ENCODE results near the gene AP2A2. TPM values are rescaled to one million over a fixed set of nuclear protein-coding genes. Genes with fewer than 3 reads are reported as not detected.
A peak's percentile ranks its signal among the peaks of the same experiment; 100 is the strongest.

AP2A2 gene
- total and polyA plus RNA-seq, 10 donors, result 32.7 to 321 (median 153) TPM

GRCh38 chr11:951507-951906 is 25.8 kb downstream of the AP2A2 start:
- no peak overlapping the region for H3K4me3 ChIP-seq
- H3K36me3 ChIP-seq, result peaks cover 0 to 83% (median 8%) of the 10 kb centered on the region in 6 donors
- TF ChIP-seq POLR2A (IDR thresholded peaks at IDR 0.05) (no peak), POLR2AphosphoS5 (IDR thresholded peaks at IDR 0.05) (no peak), CTCF (IDR thresholded peaks at IDR 0.05 in 8 of 11, conservative IDR thresholded peaks at IDR 0.05 in 3 of 11) (no peak)
- H3K27ac ChIP-seq, result no peak overlapping the region
- WGBS, 5 donors, result 91 to 96% (median 94%) methylated on average over 9 of the region's 9 CpGs
- DNase-seq, result no peak
- peaks cover 3 to 51% (median 39%) of the 10 kb centered on the region in 6 donors for H3K4me1 ChIP-seq
- peaks cover 4 to 21% (median 16%) of the 10 kb centered on the region in 8 donors for H3K9me3 ChIP-seq
- intact Hi-C loops (cut with DNase I; ENCODE audit: low total_unique reads), result no loop called here
- H3K27me3 ChIP-seq (replicated peaks in 1 of 7), result no peaks in the 10 kb centered on the region

- peaks cover 0 to 83% (median 9%) of the 10 kb centered on the region in 6 donors for H3K36me3 ChIP-seq
- no peaks in the 10 kb centered on the region for H3K27me3 ChIP-seq (replicated peaks in 1 of 7)
- no peak for TF ChIP-seq POLR2A (IDR thresholded peaks at IDR 0.05)
- no peak for TF ChIP-seq POLR2AphosphoS5 (IDR thresholded peaks at IDR 0.05)
- TF ChIP-seq CTCF (IDR thresholded peaks at IDR 0.05 in 8 of 11, conservative IDR thresholded peaks at IDR 0.05 in 3 of 11), result no peak
- intact Hi-C loops (cut with DNase I; ENCODE audit: low total_unique reads), result no loop called here
- DNase-seq, result no peak
- H3K9me3 ChIP-seq, result peaks cover 4 to 21% (median 16%) of the 10 kb centered on the region in 8 donors
- peak overlapping the region in 3 of 8 donors; percentile 7 to 28 (median 10) for H3K27ac ChIP-seq
- H3K4me1 ChIP-seq, result peaks cover 3 to 62% (median 41%) of the 10 kb centered on the region in 6 donors
- no peak overlapping the region for H3K4me3 ChIP-seq
- WGBS, 5 donors, result 83 to 90% (median 86%) methylated on average over 18 of the region's 18 CpGs
These were observed 27.0 kb downstream of the AP2A2 start for GRCh38 chr11:952406-953385.

GRCh38 chr11:953512-953911 is 27.8 kb downstream of the AP2A2 start:
- H3K27ac ChIP-seq, result peak overlapping the region in 2 of 8 donors; percentile 10 to 28
- no peak for DNase-seq
- intact Hi-C loops (cut with DNase I; ENCODE audit: low total_unique reads), result no loop called here
- peaks cover 0 to 83% (median 6%) of the 10 kb centered on the region in 6 donors for H3K36me3 ChIP-seq
- no peak overlapping the region for H3K4me3 ChIP-seq
- peaks cover 4 to 19% (median 16%) of the 10 kb centered on the region in 8 donors for H3K9me3 ChIP-seq
- TF ChIP-seq POLR2A (IDR thresholded peaks at IDR 0.05) (no peak), CTCF (IDR thresholded peaks at IDR 0.05 in 8 of 11, conservative IDR thresholded peaks at IDR 0.05 in 3 of 11) (no peak), POLR2AphosphoS5 (IDR thresholded peaks at IDR 0.05) (no peak)
- 69 to 86% (median 83%) methylated on average over 13 of the region's 13 CpGs for WGBS, 5 donors
- H3K27me3 ChIP-seq (replicated peaks in 1 of 7), result no peaks in the 10 kb centered on the region
- peaks cover 3 to 70% (median 43%) of the 10 kb centered on the region in 6 donors for H3K4me1 ChIP-seq
